Uterus (tissue), 4 donors: ENCODE data around the gene LIFR. TPM values are rescaled to one million over a fixed set of nuclear protein-coding genes. Genes with fewer than 3 reads are reported as not detected.

Source experiments
- DNase-seq, 2 donors: peaks; one replicate each; pipeline ENCODE4 v3.0.0-alpha.2; 2019 to 2020
- H3K27ac ChIP-seq, 2 donors: fragments of 200-600 bp; sonication (generic); 1 replicate in 1 of 2; 2 replicates in 1 of 2; pipeline ENCODE4 v1.5.1; 2016 to 2018
- H3K27me3 ChIP-seq, 2 donors: fragments of 200-600 bp; sonication (generic); one replicate each; pipeline ENCODE4 v1.5.1; 2018 to 2019; ENCODE audit warnings: control low read depth in 1 of 2
- H3K36me3 ChIP-seq, 2 donors: fragments of 200-600 bp; sonication (generic); one replicate each; pipeline ENCODE4 v1.5.1; 2019; ENCODE audit warnings: control low read depth in 1 of 2
- H3K4me1 ChIP-seq, 2 donors: fragments of 200-600 bp; sonication (generic); one replicate each; pipeline ENCODE4 v1.5.1; 2018 to 2019; ENCODE audit warnings: control low read depth in 1 of 2
- H3K4me3 ChIP-seq, 2 donors: fragments of 200-600 bp; sonication (generic); 1 replicate in 1 of 2; 2 replicates in 1 of 2; pipeline ENCODE4 v1.5.1; 2018 to 2019; ENCODE audit warnings: mild to moderate bottlenecking in 1 of 2
- H3K9me3 ChIP-seq, 2 donors: fragments of 200-600 bp; sonication (generic); one replicate each; pipeline ENCODE4 v1.5.1; 2019; ENCODE audit warnings: control low read depth in 1 of 2
- POLR2A ChIP-seq, 2 donors: fragments of 450-650 bp; IDR thresholded peaks; one replicate each; pipeline ENCODE4 v1.6.1; 2016; ENCODE audit warnings: antibody characterized with exemption in 2 of 2, mild to moderate bottlenecking in 1 of 2, moderate library complexity in 1 of 2
- intact Hi-C: fragments of 100-400 bp; cut with DNase I; formaldehyde crosslinking; loops from one replicate; pipeline ENCODE4 v1.15.1; 2023; ENCODE audit warnings: low total_unique reads
- total RNA-seq, 4 donors: library from RNA; depleted of rRNA in 3 of 4; stranded (reverse); fragments of >200 nt in 3 of 4; gene quantifications; one replicate each; pipeline versions ENCODE4 v1.1.0 to v1.2.4, GENCODE V29; 2014 to 2023
- TF ChIP-seq, protein P1 (sequence below), 4 experiments: fragments of 200-600 bp in 2 of 4; fragments of 450-650 bp in 2 of 4; sonication (generic) in 2 of 4; IDR thresholded peaks; one replicate each; pipeline ENCODE4 v1.5.1; 2016 to 2019; ENCODE audit warnings: antibody characterized with exemption in 4 of 4, mild to moderate bottlenecking in 2 of 4, moderate library complexity in 1 of 4
- donor health status: DM: yes; HTN: yes; CAD: no.

The LIFR gene
- total RNA-seq, 4 donors from 2014 or later = 141 to 310 (median 232) TPM

- intact Hi-C loops = no loop called here
- no peaks in the 10 kb centered on the region for H3K27me3 ChIP-seq
- no peak overlapping the region for H3K4me3 ChIP-seq
- H3K27ac ChIP-seq = no peak overlapping the region
- TF ChIP-seq, protein P1, sequence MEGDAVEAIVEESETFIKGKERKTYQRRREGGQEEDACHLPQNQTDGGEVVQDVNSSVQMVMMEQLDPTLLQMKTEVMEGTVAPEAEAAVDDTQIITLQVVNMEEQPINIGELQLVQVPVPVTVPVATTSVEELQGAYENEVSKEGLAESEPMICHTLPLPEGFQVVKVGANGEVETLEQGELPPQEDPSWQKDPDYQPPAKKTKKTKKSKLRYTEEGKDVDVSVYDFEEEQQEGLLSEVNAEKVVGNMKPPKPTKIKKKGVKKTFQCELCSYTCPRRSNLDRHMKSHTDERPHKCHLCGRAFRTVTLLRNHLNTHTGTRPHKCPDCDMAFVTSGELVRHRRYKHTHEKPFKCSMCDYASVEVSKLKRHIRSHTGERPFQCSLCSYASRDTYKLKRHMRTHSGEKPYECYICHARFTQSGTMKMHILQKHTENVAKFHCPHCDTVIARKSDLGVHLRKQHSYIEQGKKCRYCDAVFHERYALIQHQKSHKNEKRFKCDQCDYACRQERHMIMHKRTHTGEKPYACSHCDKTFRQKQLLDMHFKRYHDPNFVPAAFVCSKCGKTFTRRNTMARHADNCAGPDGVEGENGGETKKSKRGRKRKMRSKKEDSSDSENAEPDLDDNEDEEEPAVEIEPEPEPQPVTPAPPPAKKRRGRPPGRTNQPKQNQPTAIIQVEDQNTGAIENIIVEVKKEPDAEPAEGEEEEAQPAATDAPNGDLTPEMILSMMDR (IDR thresholded peaks at IDR 0.05) = no peak
- TF ChIP-seq POLR2A (IDR thresholded peaks at IDR 0.05) = no peak
- no peaks in the 10 kb centered on the region for H3K4me1 ChIP-seq
- peaks cover 0 to 2% of the 10 kb centered on the region in 2 donors for H3K36me3 ChIP-seq
- DNase-seq = no peak
- H3K9me3 ChIP-seq = no peaks in the 10 kb centered on the region
These were observed 55.7 kb downstream of the LIFR start for GRCh38 chr5:38500573-38501260.

GRCh38 chr5:38497946-38498345, 58.5 kb downstream of the LIFR start:
- Histone ChIP-seq H3K4me1 (no peaks in the 10 kb centered on the region), H3K36me3 (no peaks in the 10 kb centered on the region), H3K9me3 (no peaks in the 10 kb centered on the region), H3K27me3 (no peaks in the 10 kb centered on the region), H3K4me3 (no peak overlapping the region), H3K27ac (no peak overlapping the region)
- TF ChIP-seq POLR2A (IDR thresholded peaks at IDR 0.05) = no peak
- TF ChIP-seq, protein P1 (IDR thresholded peaks at IDR 0.05) = no peak
- intact Hi-C loops = no loop called here
- DNase-seq = no peak

GRCh38 chr5:38494763-38495162, 61.7 kb downstream of the LIFR start:
- intact Hi-C loops = no loop called here
- Histone ChIP-seq H3K27ac (no peak overlapping the region), H3K4me1 (no peaks in the 10 kb centered on the region), H3K4me3 (no peak overlapping the region), H3K36me3 (no peaks in the 10 kb centered on the region), H3K9me3 (no peaks in the 10 kb centered on the region), H3K27me3 (no peaks in the 10 kb centered on the region)
- no peak for TF ChIP-seq POLR2A (IDR thresholded peaks at IDR 0.05)
- no peak for DNase-seq

DNA sequence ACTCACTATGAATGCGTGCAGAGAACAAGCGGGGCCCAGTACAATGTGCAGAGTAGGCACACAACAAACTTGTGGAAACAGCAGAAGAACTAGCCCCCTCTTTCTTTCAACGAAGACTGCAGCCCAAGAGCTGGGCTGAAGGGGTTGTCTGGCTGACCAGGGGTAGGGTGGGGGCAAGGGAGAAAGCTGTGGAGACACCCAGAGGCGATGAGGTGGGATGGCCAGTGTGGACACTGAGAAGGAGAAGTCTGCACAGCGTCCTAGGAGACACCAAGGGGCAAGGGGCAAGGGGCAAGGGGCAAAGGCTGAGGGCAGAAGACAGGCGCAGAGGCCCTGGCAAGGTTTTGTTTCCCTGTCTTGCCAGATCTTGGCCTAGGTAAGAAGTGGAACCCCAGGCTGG, 62.3 kb downstream of the LIFR start:
- H3K27ac ChIP-seq = no peak overlapping the region
- H3K36me3 ChIP-seq = no peaks in the 10 kb centered on the region
- H3K27me3 ChIP-seq = no peaks in the 10 kb centered on the region
- H3K4me1 ChIP-seq = no peaks in the 10 kb centered on the region
- intact Hi-C loops = no loop called here
- TF ChIP-seq, protein P1 (IDR thresholded peaks at IDR 0.05) = no peak
- no peak for TF ChIP-seq POLR2A (IDR thresholded peaks at IDR 0.05)
- H3K4me3 ChIP-seq = no peak overlapping the region
- no peaks in the 10 kb centered on the region for H3K9me3 ChIP-seq
- no peak for DNase-seq

GRCh38 chr5:38483805-38484398, 72.5 kb downstream of the LIFR start:
- no peak overlapping the region for H3K4me3 ChIP-seq
- H3K27ac ChIP-seq = no peak overlapping the region
- H3K27me3 ChIP-seq = no peaks in the 10 kb centered on the region
- no peaks in the 10 kb centered on the region for H3K9me3 ChIP-seq
- no peaks in the 10 kb centered on the region for H3K4me1 ChIP-seq
- no peak for DNase-seq
- H3K36me3 ChIP-seq = no peaks in the 10 kb centered on the region
- TF ChIP-seq, protein P1 (IDR thresholded peaks at IDR 0.05) = no peak
- no peak for TF ChIP-seq POLR2A (IDR thresholded peaks at IDR 0.05)
- intact Hi-C loops = no loop called here
